ENCODE measurements around the gene RUNX1.

- TF ChIP-seq POLR2A (IDR thresholded peaks at IDR 0.05) (no peak), CTCF (IDR thresholded peaks at IDR 0.05) (no peak), POLR2AphosphoS5 (IDR thresholded peaks at IDR 0.05) (no peak)
These were observed 115.3 kb downstream of the RUNX1 start for GRCh38 chr21:34933609-34934335.
